ENCODE results near the gene FAM117B.

Gene FAM117B

GRCh38 chr2:202716953-202717597 lies 82.3 kb downstream of the FAM117B start:
- Histone ChIP-seq H3K36me3 (ENCODE audit: control insufficient read depth, insufficient read depth, low read length) (no peaks in the 10 kb centered on the region), H3K4me1 (ENCODE audit: control insufficient read depth, insufficient read depth, low read length) (no peaks in the 10 kb centered on the region), H3K27ac (ENCODE audit: low read depth, low read length) (no peak overlapping the region), H3K9ac (ENCODE audit: low read length) (no peak overlapping the region), H3K27me3 (ENCODE audit: control insufficient read depth, insufficient read depth, low read length) (no peaks in the 10 kb centered on the region), H3K4me3 (ENCODE audit: low read length) (no peak overlapping the region)

- Histone ChIP-seq H3K4me3 (ENCODE audit: low read length) (no peak overlapping the region), H3K4me1 (ENCODE audit: control insufficient read depth, insufficient read depth, low read length) (no peaks in the 10 kb centered on the region), H3K9ac (ENCODE audit: low read length) (no peak overlapping the region), H3K36me3 (ENCODE audit: control insufficient read depth, insufficient read depth, low read length) (no peaks in the 10 kb centered on the region), H3K27ac (ENCODE audit: low read depth, low read length) (no peak overlapping the region), H3K27me3 (ENCODE audit: control insufficient read depth, insufficient read depth, low read length) (no peaks in the 10 kb centered on the region)
These were observed 83.0 kb downstream of the FAM117B start for GRCh38 chr2:202717598-202718310.

GRCh38 chr2:202718614-202719013 lies 83.8 kb downstream of the FAM117B start:
- H3K36me3 ChIP-seq (ENCODE audit: control insufficient read depth, insufficient read depth, low read length), result no peaks in the 10 kb centered on the region
- H3K9ac ChIP-seq (ENCODE audit: low read length), result no peak overlapping the region
- H3K4me3 ChIP-seq (ENCODE audit: low read length), result no peak overlapping the region
- no peak overlapping the region for H3K27ac ChIP-seq (ENCODE audit: low read depth, low read length)
- H3K4me1 ChIP-seq (ENCODE audit: control insufficient read depth, insufficient read depth, low read length), result no peaks in the 10 kb centered on the region
- no peaks in the 10 kb centered on the region for H3K27me3 ChIP-seq (ENCODE audit: control insufficient read depth, insufficient read depth, low read length)

- no peak overlapping the region for H3K27ac ChIP-seq (ENCODE audit: low read depth, low read length)
- H3K27me3 ChIP-seq (ENCODE audit: control insufficient read depth, insufficient read depth, low read length), result no peaks in the 10 kb centered on the region
- H3K36me3 ChIP-seq (ENCODE audit: control insufficient read depth, insufficient read depth, low read length), result no peaks in the 10 kb centered on the region
- no peak overlapping the region for H3K4me3 ChIP-seq (ENCODE audit: low read length)
- H3K9ac ChIP-seq (ENCODE audit: low read length), result no peak overlapping the region
- H3K4me1 ChIP-seq (ENCODE audit: control insufficient read depth, insufficient read depth, low read length), result no peaks in the 10 kb centered on the region
These were observed 85.5 kb downstream of the FAM117B start for GRCh38 chr2:202720226-202720625.

GRCh38 chr2:202721621-202722020 lies 86.9 kb downstream of the FAM117B start:
- Histone ChIP-seq H3K9ac (ENCODE audit: low read length) (no peak overlapping the region), H3K27me3 (ENCODE audit: control insufficient read depth, insufficient read depth, low read length) (no peaks in the 10 kb centered on the region), H3K36me3 (ENCODE audit: control insufficient read depth, insufficient read depth, low read length) (no peaks in the 10 kb centered on the region), H3K4me3 (ENCODE audit: low read length) (no peak overlapping the region), H3K4me1 (ENCODE audit: control insufficient read depth, insufficient read depth, low read length) (no peaks in the 10 kb centered on the region), H3K27ac (ENCODE audit: low read depth, low read length) (no peak overlapping the region)

GRCh38 chr2:202723746-202724145 lies 89.0 kb downstream of the FAM117B start:
- no peaks in the 10 kb centered on the region for H3K4me1 ChIP-seq (ENCODE audit: control insufficient read depth, insufficient read depth, low read length)
- no peak overlapping the region for H3K9ac ChIP-seq (ENCODE audit: low read length)
- H3K27ac ChIP-seq (ENCODE audit: low read depth, low read length), result no peak overlapping the region
- no peaks in the 10 kb centered on the region for H3K36me3 ChIP-seq (ENCODE audit: control insufficient read depth, insufficient read depth, low read length)
- H3K4me3 ChIP-seq (ENCODE audit: low read length), result no peak overlapping the region
- no peaks in the 10 kb centered on the region for H3K27me3 ChIP-seq (ENCODE audit: control insufficient read depth, insufficient read depth, low read length)

GRCh38 chr2:202726070-202726469 lies 91.3 kb downstream of the FAM117B start:
- no peaks in the 10 kb centered on the region for H3K4me1 ChIP-seq (ENCODE audit: control insufficient read depth, insufficient read depth, low read length)
- no peaks in the 10 kb centered on the region for H3K27me3 ChIP-seq (ENCODE audit: control insufficient read depth, insufficient read depth, low read length)
- no peak overlapping the region for H3K9ac ChIP-seq (ENCODE audit: low read length)
- H3K27ac ChIP-seq (ENCODE audit: low read depth, low read length), result no peak overlapping the region
- H3K4me3 ChIP-seq (ENCODE audit: low read length), result no peak overlapping the region
- no peaks in the 10 kb centered on the region for H3K36me3 ChIP-seq (ENCODE audit: control insufficient read depth, insufficient read depth, low read length)

- H3K4me1 ChIP-seq (ENCODE audit: control insufficient read depth, insufficient read depth, low read length), result no peaks in the 10 kb centered on the region
- no peak overlapping the region for H3K27ac ChIP-seq (ENCODE audit: low read depth, low read length)
- no peaks in the 10 kb centered on the region for H3K27me3 ChIP-seq (ENCODE audit: control insufficient read depth, insufficient read depth, low read length)
- H3K9ac ChIP-seq (ENCODE audit: low read length), result no peak overlapping the region
- no peak overlapping the region for H3K4me3 ChIP-seq (ENCODE audit: low read length)
- no peaks in the 10 kb centered on the region for H3K36me3 ChIP-seq (ENCODE audit: control insufficient read depth, insufficient read depth, low read length)
These were observed 102.1 kb downstream of the FAM117B start for GRCh38 chr2:202736826-202737225.

GRCh38 chr2:202743613-202744012 lies 108.8 kb downstream of the FAM117B start:
- H3K4me1 ChIP-seq (ENCODE audit: control insufficient read depth, insufficient read depth, low read length), result no peaks in the 10 kb centered on the region
- H3K27ac ChIP-seq (ENCODE audit: low read depth, low read length), result no peak overlapping the region
- H3K27me3 ChIP-seq (ENCODE audit: control insufficient read depth, insufficient read depth, low read length), result no peaks in the 10 kb centered on the region
- peaks cover 2% of the 10 kb centered on the region for H3K36me3 ChIP-seq (ENCODE audit: control insufficient read depth, insufficient read depth, low read length)
- no peak overlapping the region for H3K9ac ChIP-seq (ENCODE audit: low read length)
- H3K4me3 ChIP-seq (ENCODE audit: low read length), result no peak overlapping the region

GRCh38 chr2:202749477-202749876 lies 114.7 kb downstream of the FAM117B start:
- Histone ChIP-seq H3K9ac (ENCODE audit: low read length) (no peak overlapping the region), H3K27ac (ENCODE audit: low read depth, low read length) (no peak overlapping the region), H3K4me1 (ENCODE audit: control insufficient read depth, insufficient read depth, low read length) (no peaks in the 10 kb centered on the region), H3K4me3 (ENCODE audit: low read length) (no peak overlapping the region), H3K36me3 (ENCODE audit: control insufficient read depth, insufficient read depth, low read length) (no peaks in the 10 kb centered on the region), H3K27me3 (ENCODE audit: control insufficient read depth, insufficient read depth, low read length) (no peaks in the 10 kb centered on the region)

GRCh38 chr2:202750763-202751427 lies 116.1 kb downstream of the FAM117B start:
- no peaks in the 10 kb centered on the region for H3K36me3 ChIP-seq (ENCODE audit: control insufficient read depth, insufficient read depth, low read length)
- H3K4me1 ChIP-seq (ENCODE audit: control insufficient read depth, insufficient read depth, low read length), result no peaks in the 10 kb centered on the region
- no peaks in the 10 kb centered on the region for H3K27me3 ChIP-seq (ENCODE audit: control insufficient read depth, insufficient read depth, low read length)
- no peak overlapping the region for H3K27ac ChIP-seq (ENCODE audit: low read depth, low read length)
- no peak overlapping the region for H3K9ac ChIP-seq (ENCODE audit: low read length)
- H3K4me3 ChIP-seq (ENCODE audit: low read length), result no peak overlapping the region

- Histone ChIP-seq H3K4me3 (ENCODE audit: low read length) (no peak overlapping the region), H3K9ac (ENCODE audit: low read length) (no peak overlapping the region), H3K4me1 (ENCODE audit: control insufficient read depth, insufficient read depth, low read length) (no peaks in the 10 kb centered on the region), H3K36me3 (ENCODE audit: control insufficient read depth, insufficient read depth, low read length) (peaks cover under 1% of the 10 kb centered on the region), H3K27ac (ENCODE audit: low read depth, low read length) (no peak overlapping the region), H3K27me3 (ENCODE audit: control insufficient read depth, insufficient read depth, low read length) (no peaks in the 10 kb centered on the region)
These were observed 117.3 kb downstream of the FAM117B start for GRCh38 chr2:202752071-202752470.

All from rectal smooth muscle tissue (tissue), 1 donor.